Measurements from ENCODE around the gene MYOF.

- TF ChIP-seq CTCF (IDR thresholded peaks at IDR 0.05) (no peak), POLR2A (IDR thresholded peaks at IDR 0.05) (no peak)
Observed at GRCh38 chr10:93344691-93345090, 137.4 kb downstream of the MYOF start.
